ENCODE measurements around the gene PPM1A. TPM values are rescaled to one million over a fixed set of nuclear protein-coding genes. Genes with fewer than 3 reads are reported as not detected.

Gene PPM1A
- total and polyA plus RNA-seq, 3 experiments from 2014 or later: 22.3 to 55.3 (median 54.6) TPM

DNA sequence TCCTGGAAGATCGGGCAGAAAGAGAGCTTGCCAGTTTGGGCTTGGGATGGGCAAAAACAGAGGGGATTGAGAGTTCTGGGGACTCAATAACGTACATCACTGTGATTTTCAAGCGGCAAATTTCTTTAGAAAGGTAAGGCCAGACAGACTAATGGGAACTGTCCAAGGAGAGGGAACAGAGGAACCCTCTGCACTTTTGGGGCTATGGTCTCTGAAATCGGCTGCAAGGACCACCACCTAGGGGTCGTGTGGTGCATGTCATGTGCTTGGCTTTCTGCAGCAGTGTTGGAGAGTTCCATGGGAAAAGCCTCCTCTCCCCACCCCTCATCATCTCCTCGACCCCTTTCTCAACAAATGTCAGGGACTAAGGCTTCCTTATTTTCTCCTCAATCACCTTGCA is 79.6 kb downstream of the PPM1A start:
- H3K4me3 Mint-ChIP-seq: peak overlapping the region in 6 of 7 donors; percentile 20 to 54 (median 42)
- no peak overlapping the region for H3K27ac ChIP-seq (ENCODE audit: low read depth, low read length)

DNA sequence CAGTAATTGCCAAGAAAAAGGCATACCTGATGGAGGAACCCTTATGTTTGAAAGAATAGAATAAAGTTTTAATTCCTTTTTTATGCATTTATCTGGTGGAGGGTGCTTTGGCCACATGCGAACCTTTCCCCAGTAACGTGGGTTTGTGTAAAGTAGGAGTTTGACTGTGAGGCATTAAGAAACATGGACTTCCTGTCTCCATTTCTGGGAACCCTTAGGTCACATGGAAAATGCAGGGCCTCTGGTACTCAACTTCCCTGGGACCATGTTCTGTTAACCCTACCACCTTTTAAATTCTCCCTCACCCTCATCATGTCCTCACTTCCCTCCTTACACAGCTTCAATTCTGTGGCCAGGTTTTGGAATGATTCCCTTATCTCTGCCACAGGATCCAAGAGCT is 80.3 kb downstream of the PPM1A start:
- Histone ChIP-seq H3K27me3 (ENCODE audit: insufficient read depth, low read length, poor library complexity, severe bottlenecking) (no peaks in the 10 kb centered on the region), H3K4me3 (ENCODE audit: low read length) (no peak overlapping the region), H3K9me3 (ENCODE audit: low read length) (no peaks in the 10 kb centered on the region), H3K36me3 (ENCODE audit: insufficient read depth, low read length) (no peaks in the 10 kb centered on the region), H3K4me1 (ENCODE audit: insufficient read depth, low read length) (peaks cover 9% of the 10 kb centered on the region), H3K27ac (ENCODE audit: low read depth, low read length) (no peak overlapping the region)
- CTCF ChIA-PET: interaction anchor here (1.1 kb wide), 1 partner anchor 14 kb away, joined by 3 read pairs; no protein-coding TSS in a partner anchor
- Mint-ChIP-seq H3K4me3 (peak overlapping the region in 1 of 7 donors; percentile 66), H3K27me3 (peaks cover 31 to 46% of the 10 kb centered on the region in 2 donors), H3K36me3 (peaks cover 0 to 6% (median 4%) of the 10 kb centered on the region in 3 donors), H3K9me3 (no peaks in the 10 kb centered on the region), H3K4me1 (peaks cover 22 to 36% (median 28%) of the 10 kb centered on the region in 3 donors), H3K27ac (peak overlapping the region in 1 of 8 donors; percentile 15)
- POLR2A ChIA-PET: no interaction called here
- DNase-seq: no peak

More for the DNA sequence above, 79.6 kb downstream of the PPM1A start:
- no peaks in the 10 kb centered on the region for H3K9me3 ChIP-seq (ENCODE audit: low read length)
- H3K27ac Mint-ChIP-seq: peak overlapping the region in 1 of 8 donors; percentile 25
- peaks cover 31 to 40% of the 10 kb centered on the region in 2 donors for H3K27me3 Mint-ChIP-seq
- peaks cover 22 to 36% (median 28%) of the 10 kb centered on the region in 3 donors for H3K4me1 Mint-ChIP-seq
- H3K27me3 ChIP-seq (ENCODE audit: insufficient read depth, low read length, poor library complexity, severe bottlenecking): no peaks in the 10 kb centered on the region
- H3K4me3 ChIP-seq (ENCODE audit: low read length): no peak overlapping the region
- H3K36me3 Mint-ChIP-seq: peaks cover 0 to 6% (median 4%) of the 10 kb centered on the region in 3 donors
- H3K9me3 Mint-ChIP-seq: no peaks in the 10 kb centered on the region
- peaks cover 9% of the 10 kb centered on the region for H3K4me1 ChIP-seq (ENCODE audit: insufficient read depth, low read length)
- CTCF ChIA-PET: no interaction called here
- DNase-seq: no peak
- POLR2A ChIA-PET: no interaction called here
- no peaks in the 10 kb centered on the region for H3K36me3 ChIP-seq (ENCODE audit: insufficient read depth, low read length)

DNA sequence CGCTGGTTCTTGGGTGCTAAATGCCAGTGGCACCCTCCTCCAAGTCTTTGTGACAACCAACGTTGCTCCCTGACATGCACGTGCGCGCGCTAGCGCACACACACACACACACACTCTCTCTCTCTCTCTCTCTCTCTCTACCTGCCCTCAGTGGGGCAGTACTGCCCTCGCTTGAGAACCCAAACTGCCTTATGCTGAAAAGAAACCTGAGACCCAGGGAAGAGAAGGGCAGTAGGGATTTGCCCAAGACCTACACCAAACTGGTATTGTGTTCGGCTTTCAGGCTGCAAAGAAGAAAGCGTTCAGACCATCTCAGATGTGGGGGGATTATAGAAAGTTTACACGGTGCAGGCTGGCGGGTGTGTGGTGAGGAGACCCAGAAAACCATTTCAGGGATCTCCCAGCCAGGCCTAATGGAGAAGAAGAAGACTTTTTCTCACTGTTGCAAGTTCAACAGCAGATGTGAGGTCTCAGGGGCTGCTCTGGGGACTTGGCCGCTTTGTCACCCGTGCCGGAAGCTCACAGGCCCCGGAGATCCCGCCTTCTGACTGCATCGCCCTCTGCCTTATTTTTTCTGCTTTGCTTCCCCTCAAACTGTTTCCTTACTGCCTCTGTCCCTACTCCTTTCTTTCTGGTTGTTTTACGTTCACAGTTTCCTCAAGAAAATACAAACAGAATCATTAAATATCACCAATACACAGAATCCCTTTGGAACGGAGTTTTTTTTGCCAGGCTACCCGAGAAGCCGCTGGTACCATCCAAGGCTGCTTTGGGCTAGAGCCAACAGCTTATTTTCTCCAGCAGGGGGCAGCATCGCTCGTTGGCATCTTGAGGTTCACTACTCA is 82.4 kb downstream of the PPM1A start:
- POLR2A ChIA-PET: interaction anchor here (0.8 to 1.0 kb wide), 3 partner anchors 81 to 84 kb away, joined by 3 to 5 read pairs (median 3); partner anchors contain the start of gene PPM1A
- H3K27me3 Mint-ChIP-seq: peaks cover 36 to 60% of the 10 kb centered on the region in 2 donors
- CTCF ChIA-PET: interaction anchor here (0.7 to 2.6 kb wide), 30 partner anchors 9 to 1415 kb away, joined by 3 to 11 read pairs (median 4); partner anchors contain the start of genes JKAMP and L3HYPDH
- Histone ChIP-seq H3K4me1 (ENCODE audit: insufficient read depth, low read length) (peaks cover 9% of the 10 kb centered on the region), H3K4me3 (ENCODE audit: low read length) (peak overlapping the region; percentile 79), H3K9me3 (ENCODE audit: low read length) (no peaks in the 10 kb centered on the region), H3K27me3 (ENCODE audit: insufficient read depth, low read length, poor library complexity, severe bottlenecking) (no peaks in the 10 kb centered on the region), H3K36me3 (ENCODE audit: insufficient read depth, low read length) (no peaks in the 10 kb centered on the region), H3K27ac (ENCODE audit: low read depth, low read length) (no peak overlapping the region)
- H3K36me3 Mint-ChIP-seq: peaks cover 0 to 6% (median 4%) of the 10 kb centered on the region in 3 donors
- peaks cover 0 to 1% (median 0%) of the 10 kb centered on the region in 5 donors for H3K9me3 Mint-ChIP-seq
- H3K27ac Mint-ChIP-seq: peak overlapping the region; percentile 77 to 94 (median 89)
- peaks cover 22 to 36% (median 28%) of the 10 kb centered on the region in 3 donors for H3K4me1 Mint-ChIP-seq
- peak; percentile 62 to 80 (median 70) for DNase-seq
- peak overlapping the region; percentile 91 to 99 (median 96) for H3K4me3 Mint-ChIP-seq

DNA sequence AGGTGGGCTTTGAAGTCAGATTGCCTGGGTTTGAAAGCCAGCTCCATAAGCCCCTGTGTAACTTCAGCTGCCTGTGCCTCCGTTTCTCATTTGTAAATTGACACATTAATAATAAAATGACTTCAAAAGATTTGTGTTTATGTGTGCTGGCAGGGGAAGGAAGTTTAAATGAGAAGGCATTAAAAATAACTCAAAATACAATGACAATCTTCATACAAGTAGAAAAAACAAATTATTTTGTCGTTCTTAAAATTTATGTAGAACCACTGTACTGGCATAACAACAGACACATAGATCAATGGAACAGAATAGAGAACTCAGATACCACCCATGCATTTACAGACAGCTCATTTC is 83.0 kb downstream of the PPM1A start:
- H3K27me3 ChIP-seq (ENCODE audit: insufficient read depth, low read length, poor library complexity, severe bottlenecking): no peaks in the 10 kb centered on the region
- POLR2A ChIA-PET: interaction anchor here (0.8 to 1.0 kb wide), 3 partner anchors 82 to 84 kb away, joined by 3 to 5 read pairs (median 3); partner anchors contain the start of gene PPM1A
- H3K36me3 ChIP-seq (ENCODE audit: insufficient read depth, low read length): no peaks in the 10 kb centered on the region
- peak overlapping the region in 4 of 8 donors; percentile 77 to 94 (median 90) for H3K27ac Mint-ChIP-seq
- peaks cover 41 to 60% of the 10 kb centered on the region in 2 donors for H3K27me3 Mint-ChIP-seq
- no peaks in the 10 kb centered on the region for H3K9me3 ChIP-seq (ENCODE audit: low read length)
- peaks cover 0 to 6% (median 4%) of the 10 kb centered on the region in 3 donors for H3K36me3 Mint-ChIP-seq
- H3K27ac ChIP-seq (ENCODE audit: low read depth, low read length): no peak overlapping the region
- peaks cover 9% of the 10 kb centered on the region for H3K4me1 ChIP-seq (ENCODE audit: insufficient read depth, low read length)
- H3K4me1 Mint-ChIP-seq: peaks cover 22 to 32% (median 25%) of the 10 kb centered on the region in 3 donors
- H3K9me3 Mint-ChIP-seq: peaks cover 0 to 1% (median 0%) of the 10 kb centered on the region in 5 donors
- DNase-seq: no peak
- CTCF ChIA-PET: interaction anchor here (0.7 to 2.6 kb wide), 24 partner anchors 11 to 1414 kb away, joined by 3 to 11 read pairs (median 4); partner anchors contain the start of genes JKAMP and L3HYPDH
- H3K4me3 Mint-ChIP-seq: peak overlapping the region; percentile 91 to 99 (median 96)
- H3K4me3 ChIP-seq (ENCODE audit: low read length): peak overlapping the region; percentile 79

DNA sequence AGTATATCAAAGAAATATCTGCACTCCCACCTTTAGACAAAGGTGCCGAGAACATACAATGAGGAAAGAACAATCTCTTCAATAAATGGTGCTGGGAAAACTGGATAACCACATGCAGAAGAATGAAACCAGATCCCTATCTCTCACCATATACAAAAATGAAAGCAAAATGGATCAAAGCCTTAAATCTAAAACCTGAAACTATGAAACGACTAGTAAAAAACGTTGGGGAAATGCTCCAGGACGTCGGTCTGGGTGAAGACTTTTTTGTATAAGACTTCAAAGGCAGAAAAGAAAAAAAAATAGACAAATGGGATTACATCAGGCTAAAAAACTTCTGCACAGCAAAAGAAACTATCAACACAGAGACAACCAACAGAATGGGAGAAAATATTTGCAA is 83.8 kb downstream of the PPM1A start:
- peak overlapping the region in 4 of 7 donors; percentile 0 to 67 (median 24) for H3K4me3 Mint-ChIP-seq
- POLR2A ChIA-PET: no interaction called here

DNA sequence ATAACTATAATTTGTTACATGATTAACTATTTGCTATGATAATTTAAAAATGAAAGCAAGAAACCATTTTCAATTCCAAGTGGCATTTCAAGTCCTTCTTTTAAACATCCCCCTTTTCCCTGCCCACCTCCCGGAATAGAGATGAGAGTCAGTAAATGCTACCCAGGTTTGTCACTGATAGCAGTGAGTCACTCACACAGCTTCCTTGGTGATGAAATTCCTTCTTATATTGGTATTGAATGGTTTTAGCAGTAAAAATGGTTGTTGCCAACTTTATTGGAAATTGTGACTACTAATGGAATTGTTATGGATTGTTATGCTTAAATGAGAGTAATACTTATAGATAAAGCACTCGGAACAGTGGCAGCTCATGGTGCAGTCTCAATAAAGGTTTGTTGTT is 90.5 kb downstream of the PPM1A start:
- POLR2A ChIA-PET: no interaction called here
- H3K9me3 Mint-ChIP-seq: peaks cover 0 to 1% (median 0%) of the 10 kb centered on the region in 5 donors
- no peaks in the 10 kb centered on the region for H3K4me1 Mint-ChIP-seq
- no peak overlapping the region for H3K4me3 Mint-ChIP-seq
- Histone ChIP-seq H3K9me3 (ENCODE audit: low read length) (no peaks in the 10 kb centered on the region), H3K27me3 (ENCODE audit: insufficient read depth, low read length, poor library complexity, severe bottlenecking) (peaks cover 4% of the 10 kb centered on the region), H3K36me3 (ENCODE audit: insufficient read depth, low read length) (no peaks in the 10 kb centered on the region), H3K4me3 (ENCODE audit: low read length) (no peak overlapping the region), H3K4me1 (ENCODE audit: insufficient read depth, low read length) (no peaks in the 10 kb centered on the region), H3K27ac (ENCODE audit: low read depth, low read length) (no peak overlapping the region)
- no peak overlapping the region for H3K27ac Mint-ChIP-seq
- no peak for DNase-seq
- peaks cover 15 to 49% of the 10 kb centered on the region in 2 donors for H3K27me3 Mint-ChIP-seq
- CTCF ChIA-PET: interaction anchor here (1.1 to 1.7 kb wide), 3 partner anchors 9 to 11 kb away, joined by 3 to 4 read pairs (median 3); no protein-coding TSS in a partner anchor
- no peaks in the 10 kb centered on the region for H3K36me3 Mint-ChIP-seq

More for the DNA sequence above, 83.8 kb downstream of the PPM1A start:
- CTCF ChIA-PET: interaction anchor here (0.8 to 2.6 kb wide), 4 partner anchors 9 to 270 kb away, joined by 3 to 10 read pairs (median 4); no protein-coding TSS in a partner anchor
- Mint-ChIP-seq H3K4me1 (peaks cover 17 to 25% (median 18%) of the 10 kb centered on the region in 3 donors), H3K27ac (peak overlapping the region in 1 of 8 donors; percentile 20), H3K36me3 (peaks cover 0 to 6% (median 0%) of the 10 kb centered on the region in 3 donors), H3K9me3 (peaks cover 0 to 1% (median 0%) of the 10 kb centered on the region in 5 donors), H3K27me3 (peaks cover 39 to 62% of the 10 kb centered on the region in 2 donors)
- Histone ChIP-seq H3K27me3 (ENCODE audit: insufficient read depth, low read length, poor library complexity, severe bottlenecking) (no peaks in the 10 kb centered on the region), H3K27ac (ENCODE audit: low read depth, low read length) (no peak overlapping the region), H3K9me3 (ENCODE audit: low read length) (no peaks in the 10 kb centered on the region), H3K36me3 (ENCODE audit: insufficient read depth, low read length) (no peaks in the 10 kb centered on the region), H3K4me1 (ENCODE audit: insufficient read depth, low read length) (peaks cover 9% of the 10 kb centered on the region), H3K4me3 (ENCODE audit: low read length) (no peak overlapping the region)
- no peak for DNase-seq

DNA sequence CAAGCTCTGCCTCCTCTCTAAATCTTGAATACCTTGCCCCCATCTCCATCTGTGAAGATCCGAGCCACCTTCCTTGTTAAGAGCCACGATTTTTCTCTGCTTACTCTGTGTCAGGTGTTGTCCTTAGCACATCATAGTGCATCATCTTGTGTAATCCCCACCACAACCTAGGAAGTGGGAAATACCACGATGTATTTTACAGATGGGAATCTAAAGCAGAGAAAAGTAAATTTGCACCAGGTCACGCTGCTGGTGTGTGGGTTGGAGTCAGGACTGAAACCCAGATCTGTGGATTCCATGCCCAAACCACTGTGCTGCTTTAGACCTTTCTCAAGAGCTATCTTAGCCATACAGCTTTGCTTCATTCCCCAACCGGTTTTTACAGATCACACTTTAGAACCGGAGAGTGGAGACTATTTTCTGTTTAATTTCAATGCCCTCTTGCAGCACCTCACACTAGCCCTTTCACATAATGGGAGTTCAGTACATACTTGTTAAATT is 94.6 kb downstream of the PPM1A start:
- no peak overlapping the region for H3K27ac Mint-ChIP-seq
- H3K9me3 ChIP-seq (ENCODE audit: low read length): no peaks in the 10 kb centered on the region
- POLR2A ChIA-PET: no interaction called here

More for the DNA sequence above, 94.6 kb downstream of the PPM1A start:
- CTCF ChIA-PET: interaction anchor here (1.2 kb wide), 1 partner anchor 13 kb away, joined by 3 read pairs; no protein-coding TSS in a partner anchor
- Histone ChIP-seq H3K27ac (ENCODE audit: low read depth, low read length) (no peak overlapping the region), H3K4me3 (ENCODE audit: low read length) (no peak overlapping the region), H3K4me1 (ENCODE audit: insufficient read depth, low read length) (no peaks in the 10 kb centered on the region), H3K36me3 (ENCODE audit: insufficient read depth, low read length) (no peaks in the 10 kb centered on the region), H3K27me3 (ENCODE audit: insufficient read depth, low read length, poor library complexity, severe bottlenecking) (peaks cover 2% of the 10 kb centered on the region)
- Mint-ChIP-seq H3K9me3 (no peaks in the 10 kb centered on the region), H3K4me3 (no peak overlapping the region), H3K27me3 (peaks cover 0 to 13% of the 10 kb centered on the region in 2 donors), H3K4me1 (peaks cover 0 to 6% (median 4%) of the 10 kb centered on the region in 3 donors), H3K36me3 (no peaks in the 10 kb centered on the region)
- no peak for DNase-seq

Measured in CD8-positive, alpha-beta memory T cell (primary cell).